ENCODE data around the gene HNF1B. TPM values are rescaled to one million over a fixed set of nuclear protein-coding genes. Genes with fewer than 3 reads are reported as not detected.

Gene HNF1B
- total and polyA plus RNA-seq, 10 of the 15 experiments (the other 5 are each of a cell fraction or from before 2014, with no cell fraction given): 0.51 to 12.7 (median 1.9) TPM

DNA sequence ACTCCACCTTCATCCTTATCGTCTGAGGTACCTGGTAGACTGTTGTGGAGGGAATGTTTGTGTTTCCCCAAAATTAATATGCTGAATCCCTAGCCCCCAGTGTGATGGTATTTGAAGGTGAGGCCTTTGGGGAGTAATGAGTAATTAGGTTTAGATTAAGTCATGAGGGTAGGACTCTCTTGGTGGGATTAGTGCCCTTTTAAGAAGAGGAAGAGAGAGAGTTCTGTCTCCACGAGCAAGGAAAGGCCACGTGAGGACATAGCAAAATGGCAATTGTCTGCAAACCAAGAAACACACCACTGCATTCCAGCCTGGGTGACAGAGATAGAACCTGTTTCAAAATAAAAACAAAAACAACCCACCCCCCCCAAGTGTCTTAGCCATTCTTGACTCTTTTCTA is 80.6 kb downstream of the HNF1B start (continued):
- TF ChIP-seq, protein P1, sequence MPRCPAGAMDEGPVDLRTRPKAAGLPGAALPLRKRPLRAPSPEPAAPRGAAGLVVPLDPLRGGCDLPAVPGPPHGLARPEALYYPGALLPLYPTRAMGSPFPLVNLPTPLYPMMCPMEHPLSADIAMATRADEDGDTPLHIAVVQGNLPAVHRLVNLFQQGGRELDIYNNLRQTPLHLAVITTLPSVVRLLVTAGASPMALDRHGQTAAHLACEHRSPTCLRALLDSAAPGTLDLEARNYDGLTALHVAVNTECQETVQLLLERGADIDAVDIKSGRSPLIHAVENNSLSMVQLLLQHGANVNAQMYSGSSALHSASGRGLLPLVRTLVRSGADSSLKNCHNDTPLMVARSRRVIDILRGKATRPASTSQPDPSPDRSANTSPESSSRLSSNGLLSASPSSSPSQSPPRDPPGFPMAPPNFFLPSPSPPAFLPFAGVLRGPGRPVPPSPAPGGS (IDR thresholded peaks at IDR 0.05; ENCODE audit: borderline replicate concordance, insufficient read depth, low read depth, low read length, poor library complexity, severe bottlenecking): no peak
- TF ChIP-seq SUPT20H (IDR thresholded peaks at IDR 0.05; ENCODE audit: borderline replicate concordance, control insufficient read depth, low read depth, low read length): no peak
- no peak for TF ChIP-seq CEBPB (IDR thresholded peaks at IDR 0.05; ENCODE audit: borderline replicate concordance in 1 of 2, low read depth in 2 of 2, low read length in 2 of 2)
- TF ChIP-seq, protein P2, sequence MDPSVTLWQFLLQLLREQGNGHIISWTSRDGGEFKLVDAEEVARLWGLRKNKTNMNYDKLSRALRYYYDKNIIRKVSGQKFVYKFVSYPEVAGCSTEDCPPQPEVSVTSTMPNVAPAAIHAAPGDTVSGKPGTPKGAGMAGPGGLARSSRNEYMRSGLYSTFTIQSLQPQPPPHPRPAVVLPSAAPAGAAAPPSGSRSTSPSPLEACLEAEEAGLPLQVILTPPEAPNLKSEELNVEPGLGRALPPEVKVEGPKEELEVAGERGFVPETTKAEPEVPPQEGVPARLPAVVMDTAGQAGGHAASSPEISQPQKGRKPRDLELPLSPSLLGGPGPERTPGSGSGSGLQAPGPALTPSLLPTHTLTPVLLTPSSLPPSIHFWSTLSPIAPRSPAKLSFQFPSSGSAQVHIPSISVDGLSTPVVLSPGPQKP (IDR thresholded peaks at IDR 0.05; ENCODE audit: low read depth, low read length): no peak
- no peak for TF ChIP-seq SKIL (IDR thresholded peaks at IDR 0.05; ENCODE audit: low read depth, poor library complexity, severe bottlenecking)
- TF ChIP-seq BHLHE40 (IDR thresholded peaks at IDR 0.05; ENCODE audit: borderline replicate concordance in 1 of 2, low read depth in 2 of 2, low read length in 1 of 2): no peak
- TF ChIP-seq TAF1 (IDR thresholded peaks at IDR 0.05; ENCODE audit: borderline replicate concordance, low read depth, low read length): no peak
- no peak for TF ChIP-seq CBX5 (IDR thresholded peaks at IDR 0.05; ENCODE audit: low read depth)
- no peak for TF ChIP-seq ZZZ3 (IDR thresholded peaks at IDR 0.05; ENCODE audit: control insufficient read depth, insufficient read length, low read depth)
- no peak for TF ChIP-seq CEBPZ (IDR thresholded peaks at IDR 0.05; ENCODE audit: low read depth, low read length)
- TF ChIP-seq CHD4 (IDR thresholded peaks at IDR 0.05): no peak
- TF ChIP-seq SREBF2 (IDR thresholded peaks at IDR 0.05; ENCODE audit: low read length): no peak
